Activated T-helper 2 cell treated with anti-CD3 and anti-CD28 coated beads, Interferon-gamma antibody, Interleukin-2, Interleukin-4, amounts not matched to agents 10 μg/mL and 5 μg/mL and 100 μg/mL, durations not matched to agents 14 hours and 24 hours and 36 hours (primary cell): ENCODE data around the gene BMX. TPM values are rescaled to one million over a fixed set of nuclear protein-coding genes. Genes with fewer than 3 reads are reported as not detected.

Source experiments
- DNase-seq: peaks from one replicate; pipeline ENCODE4 v3.0.0; 2021; ENCODE audit warnings: low spot score
- H3K27ac Mint-ChIP-seq: one replicate; pipeline ENCODE4 v1.8.0; 2021; ENCODE audit warnings: mixed read lengths
- H3K27me3 Mint-ChIP-seq: one replicate; pipeline ENCODE4 v1.8.0; 2021; ENCODE audit warnings: low read depth, mixed read lengths
- H3K36me3 Mint-ChIP-seq: one replicate; pipeline ENCODE4 v1.8.0; 2021; ENCODE audit warnings: low read depth, mixed read lengths
- H3K4me1 Mint-ChIP-seq: one replicate; pipeline ENCODE4 v1.8.0; 2021; ENCODE audit warnings: low read depth, mixed read lengths
- H3K4me3 Mint-ChIP-seq: one replicate; pipeline ENCODE4 v1.8.0; 2021; ENCODE audit warnings: low read depth, mild to moderate bottlenecking, moderate library complexity, mixed read lengths
- H3K9me3 Mint-ChIP-seq: one replicate; pipeline ENCODE4 v1.8.0; 2021; ENCODE audit warnings: mixed read lengths
- intact Hi-C: fragments of 100-400 bp; cut with micrococcal nuclease; formaldehyde crosslinking; loops from one replicate; pipeline ENCODE4 v1.15.1; 2023
- total RNA-seq: library from RNA; stranded (reverse); gene quantifications from 2 replicates; pipeline ENCODE4 v1.2.3, GENCODE V29; 2022

The BMX gene
- total RNA-seq, result not detected in 2 replicates

DNA sequence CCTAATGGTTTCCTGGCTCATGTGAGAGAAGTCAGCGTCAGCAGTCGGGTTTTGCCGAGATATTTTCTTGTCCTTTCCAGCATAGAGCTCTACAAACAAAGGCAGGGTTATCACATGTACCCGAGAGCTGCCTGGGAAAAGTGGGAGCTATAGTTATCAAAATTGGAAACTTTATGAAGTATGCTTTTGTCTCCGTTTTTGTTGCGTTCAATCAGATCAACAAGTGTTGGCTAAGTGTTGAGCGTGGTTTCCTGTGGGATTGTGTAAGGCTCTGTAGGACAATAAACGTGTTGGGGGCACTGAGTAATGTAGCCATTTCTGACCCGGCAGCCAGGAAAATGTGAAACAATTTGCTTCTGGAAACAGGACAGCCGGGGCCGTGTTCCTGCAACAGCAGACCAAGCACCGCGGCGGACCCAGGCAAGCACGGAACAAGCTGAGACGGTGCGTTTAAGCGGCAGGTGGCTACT, at the start of gene BMX:
Gene BMX (plus strand): TSS at position 311 of the 470 bp plus-strand sequence. CDS start 7,547 bp downstream, outside the sequence.
- Mint-ChIP-seq H3K36me3 (no peaks in the 10 kb centered on the region), H3K27ac (no peak within 1 kb of the TSS), H3K9me3 (no peaks in the 10 kb centered on the region), H3K4me1 (peaks cover 2% of the 10 kb centered on the region), H3K27me3 (peaks cover 25% of the 10 kb centered on the region), H3K4me3 (no peak within 1 kb of the TSS)
- DNase-seq, result no peak
- intact Hi-C loops, result no loop called here

DNA sequence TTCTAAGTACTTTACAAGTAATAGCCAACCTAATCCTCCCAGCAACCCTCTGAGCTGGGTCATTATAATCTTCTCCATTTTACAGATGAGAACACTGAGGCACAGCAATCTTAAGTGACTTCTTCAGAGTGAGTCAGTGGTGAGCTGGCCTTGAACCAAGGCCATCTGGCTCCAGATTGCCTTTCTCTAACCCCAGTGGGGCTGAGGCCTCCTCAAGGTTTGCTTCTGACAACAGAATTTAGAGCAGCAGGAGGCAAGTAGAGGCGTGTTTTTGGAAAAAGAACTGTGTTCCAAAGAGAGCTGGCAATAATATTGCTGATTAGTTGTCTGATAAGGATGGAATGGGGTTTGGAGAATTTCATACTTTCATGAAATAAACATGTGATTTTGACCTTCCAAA, 48.7 kb upstream of the BMX start:
- no peak for DNase-seq
- no peaks in the 10 kb centered on the region for H3K4me1 Mint-ChIP-seq
- no peaks in the 10 kb centered on the region for H3K9me3 Mint-ChIP-seq
- no peaks in the 10 kb centered on the region for H3K36me3 Mint-ChIP-seq
- no peak overlapping the region for H3K4me3 Mint-ChIP-seq
- no peak overlapping the region for H3K27ac Mint-ChIP-seq
- intact Hi-C loops, result no loop called here
- H3K27me3 Mint-ChIP-seq, result no peaks in the 10 kb centered on the region

DNA sequence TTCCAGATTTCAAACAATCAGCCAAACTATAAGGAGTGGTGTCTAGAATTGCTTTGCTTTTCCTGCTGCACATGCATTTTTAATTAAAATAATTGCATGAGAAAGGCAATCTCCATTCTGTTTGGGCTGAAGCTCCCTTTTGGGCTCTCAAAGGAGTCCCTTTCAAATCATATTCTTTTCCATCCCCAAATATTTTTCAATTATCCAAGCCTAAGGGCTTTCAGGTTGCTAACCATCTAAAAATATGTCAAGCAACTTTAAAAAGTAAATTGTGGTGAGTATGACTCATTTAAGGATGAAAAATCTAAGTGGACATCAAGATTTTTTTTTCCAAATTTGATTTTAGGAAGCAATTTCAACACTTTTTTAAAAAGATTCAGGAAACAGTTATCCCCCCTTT, 35.9 kb upstream of the BMX start:
- DNase-seq, result no peak
- Mint-ChIP-seq H3K4me1 (peaks cover 3% of the 10 kb centered on the region), H3K4me3 (no peak overlapping the region), H3K27me3 (no peaks in the 10 kb centered on the region), H3K9me3 (no peaks in the 10 kb centered on the region), H3K36me3 (no peaks in the 10 kb centered on the region), H3K27ac (no peak overlapping the region)
- intact Hi-C loops, result loop anchor here (5.0 kb wide), 1 partner anchor 162 kb away; no protein-coding TSS in a partner anchor

DNA sequence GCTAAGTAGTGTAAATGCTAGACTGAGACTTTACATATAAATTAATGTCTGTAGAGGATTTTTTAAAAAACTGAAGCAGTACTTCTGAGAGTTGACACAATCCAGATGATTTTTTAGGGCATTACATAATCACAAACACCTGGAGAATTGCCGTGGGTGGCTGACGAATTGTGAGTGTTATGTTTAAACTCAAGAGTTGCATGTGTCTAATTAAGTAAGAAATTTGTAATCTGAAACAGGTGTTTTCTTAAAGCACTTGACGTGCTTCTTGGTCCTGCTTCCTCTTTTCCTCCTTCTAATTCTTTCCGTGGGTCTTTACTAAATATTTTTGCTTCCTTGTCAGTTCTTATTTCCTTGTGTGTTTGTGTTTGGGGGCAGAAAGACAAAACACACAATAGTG, 35.3 kb upstream of the BMX start:
- no peaks in the 10 kb centered on the region for H3K27me3 Mint-ChIP-seq
- no peaks in the 10 kb centered on the region for H3K9me3 Mint-ChIP-seq
- no peak overlapping the region for H3K27ac Mint-ChIP-seq
- H3K4me1 Mint-ChIP-seq, result peaks cover 3% of the 10 kb centered on the region
- no peak overlapping the region for H3K4me3 Mint-ChIP-seq
- intact Hi-C loops, result loop anchor here (5.0 kb wide), 1 partner anchor 163 kb away; no protein-coding TSS in a partner anchor
- H3K36me3 Mint-ChIP-seq, result no peaks in the 10 kb centered on the region
- DNase-seq, result no peak

DNA sequence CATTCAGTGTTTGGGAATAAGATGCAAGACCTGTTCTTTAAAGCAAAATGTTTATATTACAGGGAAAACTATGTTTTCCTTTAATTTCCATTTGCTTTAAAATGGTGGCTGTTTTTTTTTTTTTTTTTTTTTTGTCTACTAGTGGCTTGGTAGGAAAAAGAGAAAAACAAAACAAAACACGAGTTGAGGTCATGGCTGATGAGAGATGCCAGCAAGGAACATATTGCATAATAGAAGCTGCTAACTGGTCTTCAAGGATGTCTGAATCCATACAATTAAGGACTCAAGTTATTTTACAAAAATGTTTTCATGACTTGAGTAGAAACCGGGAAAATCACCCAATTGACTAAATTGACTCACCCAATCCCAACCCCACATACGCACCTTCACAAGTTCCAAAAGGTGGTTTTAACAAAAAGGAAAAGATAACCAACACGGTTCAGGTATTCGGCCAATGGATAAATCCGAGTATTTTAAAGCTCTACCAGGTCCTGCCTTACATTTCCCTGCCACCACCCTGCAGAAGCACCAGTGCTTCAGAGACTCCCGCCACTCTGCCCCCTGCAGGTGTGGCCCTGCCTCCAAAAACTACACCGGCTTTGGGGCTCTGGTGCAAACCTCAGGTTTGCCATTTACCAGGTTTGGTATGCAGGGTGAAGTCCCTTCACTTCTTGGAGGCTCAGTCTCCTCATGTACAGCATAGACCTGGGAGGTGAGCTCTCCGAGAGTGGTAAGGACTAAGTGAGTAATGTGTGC, 34.5 kb upstream of the BMX start:
- Mint-ChIP-seq H3K4me3 (no peak overlapping the region), H3K4me1 (peaks cover 3% of the 10 kb centered on the region), H3K36me3 (no peaks in the 10 kb centered on the region), H3K27ac (no peak overlapping the region), H3K27me3 (no peaks in the 10 kb centered on the region), H3K9me3 (no peaks in the 10 kb centered on the region)
- no peak for DNase-seq
- intact Hi-C loops, result loop anchor here (5.0 kb wide), 1 partner anchor 164 kb away; no protein-coding TSS in a partner anchor

DNA sequence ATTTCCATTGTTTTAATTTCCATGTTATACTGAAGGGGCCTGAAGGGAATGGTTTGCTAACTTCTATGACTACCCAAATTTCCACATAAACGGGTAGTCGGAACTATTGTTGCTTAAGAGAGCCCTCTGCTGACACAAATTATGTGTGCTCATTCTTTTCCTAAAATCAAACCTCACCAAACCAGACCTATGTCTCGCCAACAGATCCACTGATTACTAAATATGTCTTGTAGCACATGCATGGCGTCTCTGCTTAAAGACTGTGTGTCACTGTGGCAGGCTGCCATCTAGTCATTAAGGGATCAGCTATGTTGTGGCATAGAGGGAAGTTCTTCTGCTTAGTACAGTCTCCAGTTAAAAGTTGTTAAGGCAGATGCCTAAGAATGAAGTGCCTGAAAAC, 32.6 kb upstream of the BMX start:
- no peak overlapping the region for H3K4me3 Mint-ChIP-seq
- intact Hi-C loops, result loop anchor here (5.0 kb wide), 1 partner anchor 166 kb away; no protein-coding TSS in a partner anchor
- H3K27me3 Mint-ChIP-seq, result no peaks in the 10 kb centered on the region
- H3K27ac Mint-ChIP-seq, result no peak overlapping the region
- DNase-seq, result no peak
- H3K36me3 Mint-ChIP-seq, result no peaks in the 10 kb centered on the region
- no peaks in the 10 kb centered on the region for H3K9me3 Mint-ChIP-seq
- peaks cover 3% of the 10 kb centered on the region for H3K4me1 Mint-ChIP-seq

DNA sequence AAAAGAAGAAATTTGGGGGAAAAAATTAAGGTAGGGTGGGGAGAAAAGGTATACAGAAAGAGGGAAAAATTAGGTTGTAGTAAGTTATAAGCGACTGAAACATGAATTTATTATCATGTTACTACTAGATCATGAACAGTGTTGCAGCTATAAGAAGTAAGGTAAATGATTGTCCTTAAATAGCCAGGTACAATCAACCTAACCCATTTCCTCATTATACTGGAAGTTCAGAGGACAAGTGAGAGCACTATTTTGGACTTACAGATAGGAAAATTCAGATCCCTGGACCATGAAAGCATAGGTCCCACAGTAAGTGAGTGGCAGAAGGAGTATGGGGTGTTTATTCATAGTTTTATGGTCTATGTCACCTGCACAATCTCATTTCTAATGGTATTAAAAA, 31.0 kb upstream of the BMX start:
- no peaks in the 10 kb centered on the region for H3K9me3 Mint-ChIP-seq
- no peak overlapping the region for H3K27ac Mint-ChIP-seq
- H3K4me1 Mint-ChIP-seq, result peaks cover 3% of the 10 kb centered on the region

DNA sequence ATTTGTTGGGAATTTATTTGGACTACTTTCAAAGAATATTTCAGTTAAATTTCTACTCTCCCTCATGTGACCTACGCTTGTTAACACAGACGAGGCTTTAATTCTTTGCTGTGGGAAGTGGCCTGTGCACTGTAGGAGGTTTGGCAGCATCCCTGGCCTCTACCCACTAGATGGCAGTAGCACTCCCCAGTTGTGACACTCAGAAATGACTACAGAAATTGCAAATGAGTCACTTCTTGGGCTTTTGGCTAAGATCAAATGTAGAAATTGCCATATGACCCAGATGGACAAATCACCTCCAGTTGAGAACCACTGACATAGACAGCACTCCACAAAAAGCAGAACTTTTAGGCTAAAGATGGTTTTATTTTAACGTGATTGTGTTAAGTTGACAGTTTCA, 29.6 kb upstream of the BMX start:
- Mint-ChIP-seq H3K36me3 (no peaks in the 10 kb centered on the region), H3K27ac (no peak overlapping the region)
- intact Hi-C loops, result loop anchor here (1.0 to 2.0 kb wide), 3 partner anchors 22 to 122 kb away; partner anchors contain the start of gene PIR

More for the DNA sequence above, 31.0 kb upstream of the BMX start:
- no peaks in the 10 kb centered on the region for H3K36me3 Mint-ChIP-seq
- DNase-seq, result no peak
- H3K27me3 Mint-ChIP-seq, result no peaks in the 10 kb centered on the region
- intact Hi-C loops, result loop anchor here (2.0 to 5.0 kb wide), 2 partner anchors 23 to 167 kb away; partner anchors contain the start of gene PIR
- H3K4me3 Mint-ChIP-seq, result no peak overlapping the region

DNA sequence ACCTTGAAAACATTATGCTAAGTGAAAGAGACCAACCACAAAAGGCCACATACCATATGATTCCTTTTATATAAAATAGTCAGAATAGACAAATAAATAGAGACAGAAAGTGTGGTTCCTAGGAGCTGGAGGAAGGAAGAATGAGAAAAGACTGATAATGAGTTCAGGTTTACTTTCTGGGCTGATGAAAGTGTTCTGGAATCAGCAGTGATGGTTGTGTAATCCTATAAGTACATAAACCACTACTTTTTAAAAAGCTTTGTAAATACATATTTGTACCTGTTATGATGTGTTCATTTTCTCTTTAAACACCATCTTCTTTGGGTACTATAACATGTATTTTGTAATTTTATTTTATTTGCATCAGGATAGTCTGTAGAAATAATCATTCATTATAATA, 28.1 kb upstream of the BMX start:
- no peaks in the 10 kb centered on the region for H3K27me3 Mint-ChIP-seq
- intact Hi-C loops, result no loop called here
- H3K4me3 Mint-ChIP-seq, result no peak overlapping the region
- no peak overlapping the region for H3K27ac Mint-ChIP-seq
- no peaks in the 10 kb centered on the region for H3K4me1 Mint-ChIP-seq
- no peaks in the 10 kb centered on the region for H3K36me3 Mint-ChIP-seq
- no peaks in the 10 kb centered on the region for H3K9me3 Mint-ChIP-seq
- DNase-seq, result no peak

More for the DNA sequence above, 29.6 kb upstream of the BMX start:
- Mint-ChIP-seq H3K9me3 (no peaks in the 10 kb centered on the region), H3K4me3 (no peak overlapping the region), H3K4me1 (no peaks in the 10 kb centered on the region), H3K27me3 (no peaks in the 10 kb centered on the region)
- peak; percentile 20 for DNase-seq

DNA sequence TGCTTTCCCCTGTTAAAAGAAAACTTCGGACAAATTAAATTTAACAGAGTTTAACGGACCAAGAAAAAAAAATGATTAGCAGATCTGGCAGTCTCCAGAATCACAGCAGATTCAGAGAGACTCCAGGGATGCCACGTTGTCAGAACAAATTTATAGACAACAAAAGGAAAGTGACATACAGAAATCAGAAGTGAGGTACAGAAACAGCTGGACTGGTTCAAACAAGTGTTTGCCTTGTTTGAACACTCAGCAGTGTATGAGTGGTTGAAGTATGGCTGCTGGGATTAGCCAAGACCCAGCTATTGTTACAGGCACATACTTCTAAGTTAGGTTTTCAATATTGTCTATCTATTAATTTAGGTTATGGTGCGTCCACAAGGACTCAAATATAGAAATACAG, 26.6 kb upstream of the BMX start:
- Mint-ChIP-seq H3K27ac (no peak overlapping the region), H3K27me3 (no peaks in the 10 kb centered on the region), H3K4me3 (no peak overlapping the region), H3K4me1 (no peaks in the 10 kb centered on the region), H3K36me3 (no peaks in the 10 kb centered on the region), H3K9me3 (no peaks in the 10 kb centered on the region)
- intact Hi-C loops, result no loop called here
- DNase-seq, result no peak

DNA sequence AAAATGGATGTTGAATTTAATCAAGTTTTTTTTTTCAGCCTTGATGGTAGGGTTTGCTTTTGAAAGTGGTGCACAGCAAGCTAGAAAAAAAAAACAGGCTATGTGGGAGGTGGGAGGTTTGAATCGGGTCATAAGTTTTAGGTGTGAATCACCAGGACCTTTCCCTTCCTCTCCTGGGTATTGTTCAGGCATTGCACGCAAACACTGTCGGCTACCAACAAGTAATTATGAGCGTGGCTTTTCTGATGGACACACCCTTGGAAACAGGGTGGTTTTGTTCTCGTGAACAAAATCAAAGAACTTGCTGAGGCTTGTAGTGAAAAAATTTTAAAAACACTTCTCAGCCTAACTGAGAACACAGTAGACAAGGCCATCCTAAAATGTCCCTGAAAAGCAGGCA, 25.6 kb upstream of the BMX start:
- Mint-ChIP-seq H3K9me3 (no peaks in the 10 kb centered on the region), H3K27ac (no peak overlapping the region), H3K4me1 (no peaks in the 10 kb centered on the region), H3K36me3 (no peaks in the 10 kb centered on the region), H3K27me3 (no peaks in the 10 kb centered on the region), H3K4me3 (no peak overlapping the region)
- intact Hi-C loops, result no loop called here
- no peak for DNase-seq

DNA sequence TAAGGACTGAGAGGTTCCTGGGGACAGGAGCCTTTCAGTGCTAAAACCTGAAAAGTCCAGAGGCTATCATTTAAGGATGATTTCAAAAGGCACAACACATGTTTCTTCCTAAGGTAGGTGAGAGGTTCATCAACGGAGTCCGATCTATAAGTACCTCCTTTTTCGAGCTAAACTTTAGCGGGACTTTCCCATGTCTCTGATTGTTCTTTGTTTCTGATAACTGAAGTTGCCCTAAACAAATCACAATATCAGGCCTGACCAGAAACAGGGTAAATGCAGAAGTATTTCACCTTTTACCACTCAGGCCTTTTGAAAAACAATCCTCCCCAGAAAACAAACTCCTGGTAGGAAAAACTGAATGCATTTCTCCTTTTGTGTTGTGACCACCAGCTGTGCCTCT, 25.1 kb upstream of the BMX start:
- Mint-ChIP-seq H3K9me3 (no peaks in the 10 kb centered on the region), H3K36me3 (no peaks in the 10 kb centered on the region), H3K27ac (no peak overlapping the region), H3K4me1 (no peaks in the 10 kb centered on the region), H3K4me3 (no peak overlapping the region), H3K27me3 (no peaks in the 10 kb centered on the region)
- DNase-seq, result no peak
- intact Hi-C loops, result no loop called here

DNA sequence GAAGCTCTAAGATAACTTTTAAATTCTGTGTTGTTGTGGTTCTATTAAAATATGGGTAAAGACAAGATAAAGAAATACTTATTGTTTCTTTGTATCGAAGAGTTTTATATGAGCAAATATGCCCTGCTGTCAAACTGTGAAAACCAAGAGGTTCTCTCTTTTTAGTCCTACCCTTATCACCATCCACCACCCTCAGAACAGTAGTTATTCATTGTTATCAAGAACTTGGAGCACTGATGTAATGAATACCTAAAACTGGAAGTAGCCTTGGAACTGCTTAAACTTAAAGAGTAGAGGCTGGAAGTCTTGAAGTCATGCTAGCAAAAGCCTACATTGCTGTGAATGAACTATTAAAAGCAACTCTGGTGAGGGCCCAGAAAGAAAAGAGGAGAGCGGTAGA, 16.7 kb upstream of the BMX start:
- intact Hi-C loops, result no loop called here
- no peak overlapping the region for H3K27ac Mint-ChIP-seq
- no peaks in the 10 kb centered on the region for H3K36me3 Mint-ChIP-seq
- no peaks in the 10 kb centered on the region for H3K9me3 Mint-ChIP-seq
- H3K4me1 Mint-ChIP-seq, result no peaks in the 10 kb centered on the region
- no peak overlapping the region for H3K4me3 Mint-ChIP-seq
- H3K27me3 Mint-ChIP-seq, result no peaks in the 10 kb centered on the region
- DNase-seq, result no peak
